Neural crest cell (in vitro differentiated cells): Measurements from ENCODE around the gene SCAF1. TPM values are rescaled to one million over a fixed set of nuclear protein-coding genes. Genes with fewer than 3 reads are reported as not detected.
A peak's percentile ranks its signal among the peaks of the same experiment; 100 is the strongest.

Experiments
- DNase-seq: peaks from one replicate; pipeline ENCODE4 v3.0.0; 2021; ENCODE audit warnings: low read depth, mixed read lengths, low spot score
- H3K27ac Mint-ChIP-seq: one replicate; pipeline ENCODE4 v1.8.0; 2021; ENCODE audit warnings: mild to moderate bottlenecking, mixed read lengths; ENCODE audit not compliant: unreplicated experiment
- H3K27me3 Mint-ChIP-seq: 2 replicates; pipeline ENCODE4 v1.8.0; 2021; ENCODE audit warnings: low read depth, mild to moderate bottlenecking, mixed read lengths
- H3K36me3 Mint-ChIP-seq: 2 replicates; pipeline ENCODE4 v1.8.0; 2021; ENCODE audit warnings: low read depth, mild to moderate bottlenecking, mixed read lengths
- H3K4me1 Mint-ChIP-seq: 2 replicates; pipeline ENCODE4 v1.8.0; 2021; ENCODE audit warnings: mixed read lengths
- H3K4me3 Mint-ChIP-seq: one replicate; pipeline ENCODE4 v1.8.0; 2021; ENCODE audit warnings: mild to moderate bottlenecking, mixed read lengths
- H3K9me3 Mint-ChIP-seq: 2 replicates; pipeline ENCODE4 v1.8.0; 2021; ENCODE audit warnings: mixed read lengths
- total RNA-seq: library from RNA; stranded (reverse); gene quantifications from 2 replicates; pipeline ENCODE4 v1.2.1, GENCODE V29; 2021
- TF ChIP-seq, protein P1 (sequence below): fragments of 200-600 bp; sonication (generic); conservative IDR thresholded peaks from 2 replicates; pipeline ENCODE4 v1.5.0; 2021; ENCODE audit warnings: antibody characterized with exemption, mild to moderate bottlenecking

SCAF1 gene
- total RNA-seq, 1 donor from 2014 or later: 91.9 TPM

GRCh38 chr19:49645592-49645991, 3.6 kb downstream of the SCAF1 start:
- Mint-ChIP-seq H3K27ac (peak overlapping the region; percentile 50), H3K4me1 (peaks cover 34% of the 10 kb centered on the region), H3K27me3 (no peaks in the 10 kb centered on the region), H3K36me3 (peaks cover 5% of the 10 kb centered on the region), H3K4me3 (peak overlapping the region; percentile 19), H3K9me3 (no peaks in the 10 kb centered on the region)
- no peak for DNase-seq
- TF ChIP-seq, protein P1, sequence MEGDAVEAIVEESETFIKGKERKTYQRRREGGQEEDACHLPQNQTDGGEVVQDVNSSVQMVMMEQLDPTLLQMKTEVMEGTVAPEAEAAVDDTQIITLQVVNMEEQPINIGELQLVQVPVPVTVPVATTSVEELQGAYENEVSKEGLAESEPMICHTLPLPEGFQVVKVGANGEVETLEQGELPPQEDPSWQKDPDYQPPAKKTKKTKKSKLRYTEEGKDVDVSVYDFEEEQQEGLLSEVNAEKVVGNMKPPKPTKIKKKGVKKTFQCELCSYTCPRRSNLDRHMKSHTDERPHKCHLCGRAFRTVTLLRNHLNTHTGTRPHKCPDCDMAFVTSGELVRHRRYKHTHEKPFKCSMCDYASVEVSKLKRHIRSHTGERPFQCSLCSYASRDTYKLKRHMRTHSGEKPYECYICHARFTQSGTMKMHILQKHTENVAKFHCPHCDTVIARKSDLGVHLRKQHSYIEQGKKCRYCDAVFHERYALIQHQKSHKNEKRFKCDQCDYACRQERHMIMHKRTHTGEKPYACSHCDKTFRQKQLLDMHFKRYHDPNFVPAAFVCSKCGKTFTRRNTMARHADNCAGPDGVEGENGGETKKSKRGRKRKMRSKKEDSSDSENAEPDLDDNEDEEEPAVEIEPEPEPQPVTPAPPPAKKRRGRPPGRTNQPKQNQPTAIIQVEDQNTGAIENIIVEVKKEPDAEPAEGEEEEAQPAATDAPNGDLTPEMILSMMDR: no peak

GRCh38 chr19:49645995-49646394, 4.0 kb downstream of the SCAF1 start:
- Mint-ChIP-seq H3K27ac (no peak overlapping the region), H3K4me1 (peaks cover 30% of the 10 kb centered on the region), H3K27me3 (no peaks in the 10 kb centered on the region), H3K9me3 (no peaks in the 10 kb centered on the region), H3K4me3 (no peak overlapping the region), H3K36me3 (peaks cover 5% of the 10 kb centered on the region)
- no peak for DNase-seq
- TF ChIP-seq, protein P1: no peak

GRCh38 chr19:49646586-49646985, 4.6 kb downstream of the SCAF1 start:
- no peaks in the 10 kb centered on the region for H3K9me3 Mint-ChIP-seq
- peak overlapping the region; percentile 61 for H3K4me3 Mint-ChIP-seq
- peaks cover 5% of the 10 kb centered on the region for H3K36me3 Mint-ChIP-seq
- TF ChIP-seq, protein P1: no peak
- peaks cover 26% of the 10 kb centered on the region for H3K4me1 Mint-ChIP-seq
- H3K27ac Mint-ChIP-seq: no peak overlapping the region
- H3K27me3 Mint-ChIP-seq: no peaks in the 10 kb centered on the region
- no peak for DNase-seq

GRCh38 chr19:49651029-49651819, 9.2 kb downstream of the SCAF1 start:
- Mint-ChIP-seq H3K27ac (no peak overlapping the region), H3K9me3 (no peaks in the 10 kb centered on the region), H3K27me3 (no peaks in the 10 kb centered on the region), H3K36me3 (peaks cover 3% of the 10 kb centered on the region), H3K4me3 (no peak overlapping the region), H3K4me1 (no peaks in the 10 kb centered on the region)
- TF ChIP-seq, protein P1: no peak
- no peak for DNase-seq

- TF ChIP-seq, protein P1: no peak
- H3K27ac Mint-ChIP-seq: no peak overlapping the region
- DNase-seq: no peak
- no peaks in the 10 kb centered on the region for H3K27me3 Mint-ChIP-seq
- H3K36me3 Mint-ChIP-seq: peaks cover 6% of the 10 kb centered on the region
- H3K4me3 Mint-ChIP-seq: no peak overlapping the region
- no peaks in the 10 kb centered on the region for H3K9me3 Mint-ChIP-seq
- no peaks in the 10 kb centered on the region for H3K4me1 Mint-ChIP-seq
Observed at GRCh38 chr19:49651820-49652550, 10.0 kb downstream of the SCAF1 start.
